GM23248 (cell line): Measurements from ENCODE around the gene CREB3. TPM values are rescaled to one million over a fixed set of nuclear protein-coding genes. Genes with fewer than 3 reads are reported as not detected.

Experiments
- DNase-seq: peaks from one replicate; pipeline ENCODE4 v3.0.0-alpha.2; 2015
- H2AFZ ChIP-seq: fragments of 200-600 bp; sonication (generic); 2 replicates; pipeline ENCODE4 v1.6.1; 2016; ENCODE audit warnings: antibody characterized with exemption
- H3F3A ChIP-seq: fragments of 200-600 bp; sonication (generic); 2 replicates; pipeline ENCODE4 v1.6.1; 2016; ENCODE audit warnings: mild to moderate bottlenecking, antibody characterized with exemption, mixed run types; ENCODE audit not compliant: insufficient read depth
- H3K27ac ChIP-seq: fragments of 200-600 bp; sonication (generic); 2 replicates; pipeline ENCODE4 v1.5.1; 2016; ENCODE audit warnings: mild to moderate bottlenecking
- H3K27me3 ChIP-seq: fragments of 200-600 bp; sonication (generic); replicated peaks from 2 replicates; pipeline ENCODE4 v1.6.1; 2016; ENCODE audit warnings: mild to moderate bottlenecking; ENCODE audit not compliant: insufficient read depth
- H3K36me3 ChIP-seq: fragments of 200-600 bp; sonication (generic); 2 replicates; pipeline ENCODE4 v1.6.1; 2016; ENCODE audit warnings: low read depth, mild to moderate bottlenecking
- H3K4me1 ChIP-seq: fragments of 200-600 bp; sonication (generic); 2 replicates; pipeline ENCODE4 v1.6.1; 2016; ENCODE audit warnings: mild to moderate bottlenecking; ENCODE audit not compliant: insufficient read depth
- H3K4me2 ChIP-seq: fragments of 200-600 bp; sonication (generic); one replicate; pipeline ENCODE4 v1.6.1; 2016; ENCODE audit warnings: mild to moderate bottlenecking; ENCODE audit not compliant: unreplicated experiment
- H3K4me3 ChIP-seq: fragments of 200-600 bp; sonication (generic); 2 replicates; pipeline ENCODE4 v1.5.1; 2016; ENCODE audit warnings: mild to moderate bottlenecking
- H3K79me2 ChIP-seq: fragments of 200-600 bp; sonication (generic); 2 replicates; pipeline ENCODE4 v1.6.1; 2016; ENCODE audit warnings: mild to moderate bottlenecking; ENCODE audit not compliant: insufficient read depth
- H3K9ac ChIP-seq: fragments of 200-600 bp; sonication (generic); 2 replicates; pipeline ENCODE4 v1.6.1; 2016; ENCODE audit warnings: mild to moderate bottlenecking
- H3K9me2 ChIP-seq: fragments of 200-600 bp; sonication (generic); 2 replicates; pipeline ENCODE4 v1.6.1; 2016; ENCODE audit warnings: mixed run types, mild to moderate bottlenecking, moderate library complexity; ENCODE audit not compliant: insufficient read depth
- H3K9me3 ChIP-seq: fragments of 200-600 bp; sonication (generic); one replicate; pipeline ENCODE4 v1.6.1; 2017; ENCODE audit warnings: low read depth
- H4K20me1 ChIP-seq: fragments of 200-600 bp; sonication (generic); 2 replicates; pipeline ENCODE4 v1.6.0; 2016; ENCODE audit not compliant: insufficient read depth
- EZH2 ChIP-seq: fragments of 200-600 bp; sonication (generic); IDR thresholded peaks from 2 replicates; pipeline ENCODE4 v1.6.1; 2018; ENCODE audit warnings: antibody characterized with exemption, mild to moderate bottlenecking; ENCODE audit not compliant: insufficient read depth, poor library complexity, severe bottlenecking
- EZH2phosphoT487 ChIP-seq: fragments of 200-600 bp; sonication (generic); IDR thresholded peaks from 2 replicates; pipeline ENCODE4 v1.6.1; 2018; ENCODE audit warnings: antibody characterized with exemption, moderate library complexity, mild to moderate bottlenecking, low read depth; ENCODE audit not compliant: insufficient read depth
- WGBS, 2 experiments: methylation state at CpG; one replicate each; pipeline ENCODE4 v1.1.6; 2015 to 2017; ENCODE audit warnings: low lambda C conversion rate in 2 of 2, low coverage in 1 of 2; ENCODE audit errors: missing lambda C conversion rate in 2 of 2; 5-methylcytosine and 5-hydroxymethylcytosine counted together
- in situ Hi-C: fragments of 300-500 bp; cut with MboI; formaldehyde crosslinking; loops from 2 replicates; pipeline ENCODE4 v1.15.0; 2020
- polyA plus RNA-seq: library from polyadenylated mRNA; unstranded; fragments of >200 nt; fragmentation: Nextera tagmentation; extraction: Ambion mirVana; gene quantifications from 2 replicates; pipeline ENCODE4 v1.2.1, GENCODE V29; 2016
- total RNA-seq: library from RNA; depleted of rRNA; stranded (reverse); fragments of >200 nt; shearing (Covaris generic); gene quantifications from 2 replicates; pipeline ENCODE4 v1.2.3, GENCODE V29; 2014

The CREB3 gene
- total and polyA plus RNA-seq, 2 experiments from 2014 or later: 101 to 113 TPM

DNA sequence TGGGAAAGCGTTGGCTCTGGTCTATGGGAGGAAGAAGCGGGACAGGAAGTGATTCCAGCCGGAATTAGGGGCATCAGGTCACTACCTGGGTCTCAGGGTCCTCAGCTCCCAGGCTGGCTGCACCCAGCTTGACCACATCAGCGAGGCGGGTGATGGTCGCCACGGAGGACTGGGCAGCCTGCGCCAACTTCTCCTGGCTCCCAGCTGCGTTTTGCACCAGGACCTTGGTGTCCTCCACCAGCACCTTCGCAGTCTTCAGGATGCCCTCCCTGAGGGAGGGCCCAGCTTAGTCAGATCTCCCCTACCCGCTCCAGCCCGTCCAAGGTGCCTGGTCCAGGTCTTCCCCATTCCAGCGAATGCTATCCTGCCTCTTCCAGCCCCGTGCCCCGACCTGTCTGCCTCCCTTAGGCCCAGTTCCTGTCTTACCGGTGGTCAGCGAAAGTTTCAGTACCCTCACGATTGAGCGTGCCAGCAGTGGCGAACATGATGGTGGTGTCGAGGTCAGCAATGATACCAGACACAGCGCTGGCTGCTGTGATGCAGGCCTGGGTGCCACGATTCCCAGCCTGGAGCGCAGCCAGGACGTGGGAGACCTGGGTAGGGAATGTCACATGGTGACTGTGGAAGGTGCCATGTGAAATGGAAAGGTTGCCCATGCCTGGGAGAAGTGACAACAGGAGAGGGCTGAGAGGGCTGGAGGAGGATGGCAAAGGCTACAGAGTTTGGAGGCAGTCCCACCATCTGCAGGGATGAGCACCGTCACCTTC is 28.4 kb upstream of the CREB3 start:
- DNase-seq: no peak
- Histone ChIP-seq H3K36me3 (peaks cover 97% of the 10 kb centered on the region), H3K4me3 (no peak overlapping the region), H2AFZ (no peak overlapping the region), H3K79me2 (peaks cover 64% of the 10 kb centered on the region), H3K9me3 (no peaks in the 10 kb centered on the region), H3K27me3 (no peaks in the 10 kb centered on the region), H4K20me1 (no peaks in the 10 kb centered on the region), H3F3A (peaks cover 91% of the 10 kb centered on the region), H3K4me1 (no peaks in the 10 kb centered on the region), H3K9ac (no peak overlapping the region), H3K4me2 (no peak overlapping the region), H3K9me2 (no peaks in the 10 kb centered on the region), H3K27ac (no peak overlapping the region)
- 88 to 91% methylated on average over 23 to 26 of the region's 26 CpGs for WGBS, 2 experiments
- in situ Hi-C loops: loop anchor here (25.0 kb wide), 1 partner anchor 92 kb away; the partner anchor contains the start of genes CD72 and TESK1
- TF ChIP-seq EZH2phosphoT487 (no peak), EZH2 (no peak)

DNA sequence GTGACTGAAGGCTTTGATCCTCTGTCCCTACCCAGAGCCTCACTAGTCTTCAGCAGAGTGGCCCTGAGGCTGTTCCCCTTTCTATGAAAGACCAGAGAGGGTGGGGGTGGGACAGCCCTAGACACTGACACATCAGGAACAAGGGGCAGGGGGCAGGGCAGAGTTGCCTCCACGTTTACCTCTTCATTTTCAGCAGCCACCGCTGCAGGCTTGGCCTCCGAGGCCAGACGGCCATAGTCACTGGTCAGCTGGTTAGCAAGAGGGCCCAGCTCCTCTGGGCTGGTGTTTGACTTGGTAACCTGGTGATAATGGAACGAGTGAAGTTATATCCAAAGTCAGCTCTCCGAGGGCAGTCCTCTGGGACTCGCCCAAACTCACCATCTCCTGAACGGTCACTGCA is 27.1 kb upstream of the CREB3 start:
- Histone ChIP-seq H3K27me3 (no peaks in the 10 kb centered on the region), H3F3A (peaks cover 82% of the 10 kb centered on the region), H3K4me3 (no peak overlapping the region), H3K36me3 (peaks cover 93% of the 10 kb centered on the region), H3K4me2 (no peak overlapping the region), H3K27ac (no peak overlapping the region), H3K9ac (no peak overlapping the region), H3K79me2 (peaks cover 64% of the 10 kb centered on the region), H2AFZ (no peak overlapping the region), H3K9me2 (no peaks in the 10 kb centered on the region), H3K9me3 (no peaks in the 10 kb centered on the region), H3K4me1 (no peaks in the 10 kb centered on the region), H4K20me1 (no peaks in the 10 kb centered on the region)
- in situ Hi-C loops: loop anchor here (25.0 kb wide), 1 partner anchor 93 kb away; the partner anchor contains the start of genes CD72 and TESK1
- no peak for DNase-seq
- WGBS, 2 experiments: 85 to 89% methylated on average over 8 of the region's 8 CpGs
- no peak for TF ChIP-seq EZH2phosphoT487
- no peak for TF ChIP-seq EZH2

DNA sequence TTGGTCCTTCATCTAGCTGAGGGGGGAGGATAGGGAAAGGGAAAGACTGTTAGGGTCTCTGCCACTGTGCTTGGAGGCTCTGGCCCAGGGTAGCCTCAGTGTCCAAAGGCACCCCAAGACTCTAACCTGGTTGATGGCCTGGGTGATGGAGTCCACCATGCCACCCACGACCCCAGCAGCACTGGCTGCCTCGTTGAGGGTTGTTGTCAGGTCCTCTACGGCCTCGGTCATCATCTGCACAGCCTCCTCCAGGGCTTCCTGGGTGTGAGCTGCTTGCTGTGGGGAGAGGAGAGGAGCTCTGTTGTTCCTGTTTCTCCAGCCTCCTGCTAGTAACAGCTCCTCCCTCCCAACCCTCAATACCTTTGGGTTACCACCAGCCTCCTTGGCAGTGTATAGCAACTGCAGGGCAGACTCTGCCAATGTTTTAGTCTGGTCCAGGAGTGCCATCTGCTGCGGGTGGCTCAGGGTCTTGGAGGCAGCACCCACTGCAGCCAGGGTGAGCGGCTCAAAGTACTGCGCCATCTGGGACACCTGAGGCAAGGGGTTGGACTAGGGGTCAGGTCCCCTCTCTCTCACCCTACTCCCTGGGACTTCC is 26.5 kb upstream of the CREB3 start:
- WGBS, 2 experiments: 91 to 94% methylated on average over 7 of the region's 7 CpGs
- DNase-seq: no peak

DNA sequence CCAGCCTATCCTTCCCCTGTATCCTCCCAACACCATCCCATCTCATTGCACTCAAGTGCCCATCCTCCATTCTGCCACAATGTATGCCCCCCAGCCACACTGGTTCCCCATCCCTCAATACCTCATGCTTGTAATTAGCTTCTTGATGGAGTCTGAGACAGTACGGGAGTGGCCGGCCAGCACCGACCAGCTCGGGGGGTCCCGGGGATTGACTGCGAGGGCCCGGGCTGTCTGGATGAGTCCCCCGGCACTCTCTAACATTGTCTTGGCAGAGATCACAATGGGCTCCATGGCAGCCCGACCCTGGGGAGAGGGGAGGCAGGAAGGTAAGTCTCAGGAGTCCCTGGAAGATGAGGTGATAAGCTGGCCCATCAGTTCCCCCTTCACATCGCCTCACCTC is 25.5 kb upstream of the CREB3 start:
- Histone ChIP-seq H3K27me3 (no peaks in the 10 kb centered on the region), H3K36me3 (peaks cover 92% of the 10 kb centered on the region), H2AFZ (no peak overlapping the region), H3K4me3 (no peak overlapping the region), H3K4me1 (no peaks in the 10 kb centered on the region), H3F3A (peaks cover 67% of the 10 kb centered on the region), H3K9me2 (no peaks in the 10 kb centered on the region), H3K9ac (no peak overlapping the region), H3K4me2 (no peak overlapping the region), H4K20me1 (no peaks in the 10 kb centered on the region), H3K79me2 (peaks cover 50% of the 10 kb centered on the region), H3K27ac (no peak overlapping the region), H3K9me3 (no peaks in the 10 kb centered on the region)
- 83 to 90% methylated on average over 10 of the region's 10 CpGs for WGBS, 2 experiments
- in situ Hi-C loops: loop anchor here (25.0 kb wide), 1 partner anchor 95 kb away; the partner anchor contains the start of genes CD72 and TESK1
- TF ChIP-seq EZH2: no peak
- no peak for TF ChIP-seq EZH2phosphoT487
- DNase-seq: no peak

More for the DNA sequence above, 26.5 kb upstream of the CREB3 start:
- Histone ChIP-seq H3K4me2 (no peak overlapping the region), H3K27me3 (no peaks in the 10 kb centered on the region), H3K4me1 (no peaks in the 10 kb centered on the region), H3K4me3 (no peak overlapping the region), H3K9me3 (no peaks in the 10 kb centered on the region), H3K9ac (no peak overlapping the region), H4K20me1 (no peaks in the 10 kb centered on the region), H3K27ac (no peak overlapping the region), H3K36me3 (peaks cover 93% of the 10 kb centered on the region), H3K79me2 (peaks cover 58% of the 10 kb centered on the region), H3F3A (peaks cover 76% of the 10 kb centered on the region), H3K9me2 (no peaks in the 10 kb centered on the region), H2AFZ (no peak overlapping the region)
- in situ Hi-C loops: loop anchor here (25.0 kb wide), 1 partner anchor 94 kb away; the partner anchor contains the start of genes CD72 and TESK1
- TF ChIP-seq EZH2 (no peak), EZH2phosphoT487 (no peak)
